Fibroblast of pulmonary artery (primary cell): ENCODE data around the gene SH3GL2.

Source experiments
- DNase-seq: peaks from one replicate; pipeline ENCODE4 v3.0.0-alpha.2; 2010; ENCODE audit warnings: low read depth
- H3K4me3 ChIP-seq: replicated peaks from 2 replicates; pipeline ENCODE4 v1.5.1; 2011; ENCODE audit warnings: low read depth, mild to moderate bottlenecking, control low read depth, low read length, moderate library complexity
- CTCF ChIP-seq: IDR thresholded peaks from 2 replicates; pipeline ENCODE4 v1.5.1; 2011; ENCODE audit warnings: mild to moderate bottlenecking, control low read depth, low read length, inconsistent platforms; ENCODE audit errors: missing control alignments

The SH3GL2 gene

GRCh38 chr9:17810317-17810716, 231.5 kb downstream of the SH3GL2 start:
- no peak for DNase-seq
- TF ChIP-seq CTCF: no peak
- H3K4me3 ChIP-seq: no peak overlapping the region

- DNase-seq: peak; percentile 79
- peak; percentile 89 for TF ChIP-seq CTCF
- H3K4me3 ChIP-seq: no peak overlapping the region
Measured at GRCh38 chr9:17810728-17811571, 232.1 kb downstream of the SH3GL2 start.

DNA sequence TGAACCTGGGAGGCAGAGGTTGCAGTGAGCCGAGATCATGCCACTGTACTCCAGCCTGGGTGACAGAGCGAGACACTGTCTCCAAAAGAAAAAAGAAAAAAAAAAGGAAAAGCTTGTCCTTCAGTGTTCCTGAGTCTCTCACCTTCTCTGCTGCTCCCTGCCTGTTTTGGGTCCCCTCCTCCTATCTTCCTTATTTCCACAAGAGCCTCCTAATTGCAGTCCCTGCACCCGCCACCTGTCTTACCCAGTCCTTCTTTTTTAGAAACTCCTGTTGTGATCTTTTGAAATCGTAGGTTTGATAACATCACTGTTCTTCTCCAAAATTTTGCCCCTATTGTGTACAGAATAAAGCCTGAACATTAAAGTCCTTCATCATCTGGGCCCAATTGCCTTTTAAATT, 234.9 kb downstream of the SH3GL2 start:
- no peak for DNase-seq
- H3K4me3 ChIP-seq: no peak overlapping the region
- no peak for TF ChIP-seq CTCF

DNA sequence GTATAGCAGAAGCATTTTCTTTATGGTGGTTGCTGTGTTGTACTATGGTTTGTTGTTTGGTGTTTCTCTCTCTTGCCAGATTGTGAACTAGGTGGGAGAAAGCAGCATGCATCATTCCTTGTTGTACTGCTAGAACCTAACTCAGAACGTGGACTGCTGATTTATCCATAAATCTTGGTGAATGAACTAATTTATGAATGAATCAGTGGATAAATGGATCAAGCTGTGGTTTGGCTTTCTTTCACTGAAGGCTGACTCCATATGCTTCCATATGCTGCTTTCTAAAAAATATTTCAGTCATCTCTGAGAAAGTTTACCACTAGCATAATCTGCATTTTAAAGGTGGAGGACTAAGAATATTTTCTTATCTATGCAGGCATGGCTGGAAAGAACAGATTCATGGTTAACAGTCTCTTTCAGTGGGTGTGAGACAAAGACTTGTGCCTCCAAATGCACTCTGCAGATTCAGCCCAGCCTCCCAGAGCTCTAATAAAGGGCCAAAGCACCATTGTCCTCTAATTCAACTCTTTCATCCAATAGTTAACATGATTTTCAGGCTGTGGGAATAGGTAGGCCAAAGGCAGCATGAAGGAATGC, 237.7 kb downstream of the SH3GL2 start:
- no peak for DNase-seq
- no peak for TF ChIP-seq CTCF

DNA sequence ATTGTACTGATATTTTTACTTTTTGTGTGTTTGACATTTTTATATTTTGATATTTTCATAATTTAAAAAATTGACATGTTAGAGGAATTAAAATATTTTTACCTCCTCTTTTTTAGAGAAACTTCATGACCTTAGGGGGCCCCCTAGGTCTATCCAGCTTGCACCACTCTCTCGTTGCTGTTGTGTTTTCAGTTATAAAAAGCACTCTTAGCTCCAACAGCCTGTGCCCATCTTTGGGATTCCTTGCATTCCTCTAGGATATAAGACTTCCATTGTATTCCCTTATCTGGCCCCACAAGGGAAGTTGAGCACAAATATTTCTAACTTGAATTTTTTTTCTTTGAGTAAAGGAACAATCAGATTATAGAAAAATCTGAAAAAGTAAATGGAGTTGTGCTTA, 245.3 kb downstream of the SH3GL2 start:
- TF ChIP-seq CTCF: no peak
- DNase-seq: peak; percentile 86
- no peak overlapping the region for H3K4me3 ChIP-seq

More for the DNA sequence above, 237.7 kb downstream of the SH3GL2 start:
- no peak overlapping the region for H3K4me3 ChIP-seq

GRCh38 chr9:17824616-17825264, 245.9 kb downstream of the SH3GL2 start:
- no peak overlapping the region for H3K4me3 ChIP-seq
- no peak for TF ChIP-seq CTCF
- DNase-seq: peak; percentile 32
